ENCODE measurements around the gene TMPRSS9.
"Not testable (repeated sequence)": the region's sequence is repeated elsewhere in the genome, so short reads cannot be mapped to it uniquely, and the experiment has no call there.

TMPRSS9 gene

DNA sequence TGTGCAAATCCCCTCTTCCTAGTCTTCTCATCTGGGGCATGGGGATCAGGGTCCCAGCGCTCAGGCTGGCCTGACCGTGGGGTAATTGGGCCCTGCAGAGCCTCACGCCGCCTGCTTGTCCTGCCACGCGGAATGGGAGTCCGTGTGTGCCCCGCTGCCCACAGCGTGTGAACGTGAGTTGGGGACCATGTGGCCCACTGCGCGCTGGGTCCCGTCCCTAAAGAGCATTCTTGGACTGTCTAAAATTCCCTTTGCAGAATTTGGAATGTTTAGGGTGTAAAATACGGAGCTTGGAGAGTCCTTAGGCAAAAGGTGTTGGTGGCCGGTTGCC, 2.9 kb downstream of the TMPRSS9 start:
- DNase-seq: no peak

DNA sequence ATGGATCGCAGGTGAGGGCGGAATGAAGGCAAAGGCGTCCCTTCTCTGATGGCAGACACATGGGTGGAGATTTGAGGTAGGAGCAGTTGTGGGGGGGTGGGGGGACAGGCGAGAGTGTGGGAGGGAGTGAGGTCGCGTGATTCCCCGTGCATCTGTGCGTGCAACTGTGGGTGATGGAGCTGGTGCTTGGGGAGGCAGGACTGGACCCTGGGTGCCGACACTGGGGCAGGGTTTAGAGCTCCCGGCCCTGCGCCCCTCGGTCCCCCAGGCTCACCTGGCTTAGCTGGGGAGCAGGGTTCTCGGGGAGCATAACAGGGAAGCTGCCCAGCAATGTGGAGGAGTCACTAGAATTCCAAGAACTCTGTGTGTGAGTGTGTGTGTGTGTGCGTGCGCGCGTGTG, 3.4 kb downstream of the TMPRSS9 start:
- no peak for DNase-seq

DNA sequence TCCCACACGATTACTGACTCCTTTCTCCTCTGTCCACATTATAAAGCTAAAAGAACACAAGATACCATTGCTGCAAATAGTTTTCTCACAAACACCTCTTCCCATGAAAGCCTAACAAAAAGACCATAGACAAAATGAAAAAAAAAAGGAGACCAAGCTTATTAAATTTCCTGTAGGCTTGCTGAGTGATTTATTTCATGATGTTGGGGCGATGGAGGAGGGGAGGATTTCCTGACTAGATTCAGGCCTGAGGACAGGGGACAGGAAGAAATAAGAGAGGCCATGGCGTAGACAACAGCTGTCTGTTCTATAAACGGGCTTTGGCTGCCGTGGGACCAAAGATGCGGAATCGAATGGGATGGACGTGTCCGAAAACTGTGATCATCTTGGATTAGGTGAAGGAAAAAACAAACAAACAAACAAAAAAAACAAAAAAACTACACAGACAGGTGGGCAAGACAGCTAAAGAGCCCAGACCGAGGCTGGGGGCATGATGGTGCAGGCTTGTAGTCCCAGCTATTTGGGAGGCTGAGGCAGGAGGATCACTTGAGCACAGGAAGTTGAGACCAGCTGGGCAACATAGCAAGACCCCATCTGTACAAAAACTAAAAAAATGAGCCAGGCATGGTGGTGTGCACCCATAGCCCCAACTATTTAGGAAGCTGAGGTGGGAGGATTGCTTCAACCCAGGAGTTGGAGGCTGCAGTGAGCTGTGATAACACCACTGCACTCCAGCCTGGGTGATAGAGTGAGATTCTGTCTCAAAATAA, 5.3 kb downstream of the TMPRSS9 start:
- DNase-seq: no peak

DNA sequence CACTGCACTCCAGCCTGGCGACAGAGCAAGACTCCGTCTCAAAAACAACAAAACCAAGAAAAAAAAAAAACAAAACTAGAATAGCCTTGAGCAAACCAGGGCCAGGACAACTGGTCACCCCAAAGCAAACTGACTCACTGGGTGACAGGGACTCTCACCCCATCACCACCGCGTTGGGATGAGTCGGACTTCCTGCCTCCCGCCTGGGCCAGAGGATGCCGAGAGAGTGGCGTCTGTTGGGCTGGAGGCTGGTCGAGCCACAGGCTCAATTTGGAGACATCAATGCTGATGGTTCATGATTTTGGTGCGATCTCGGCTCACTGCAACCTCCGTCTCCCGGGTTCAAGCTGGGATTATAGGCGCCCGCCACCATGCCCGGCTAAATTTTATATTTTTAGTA, 11.6 kb downstream of the TMPRSS9 start:
- no peak for DNase-seq

DNA sequence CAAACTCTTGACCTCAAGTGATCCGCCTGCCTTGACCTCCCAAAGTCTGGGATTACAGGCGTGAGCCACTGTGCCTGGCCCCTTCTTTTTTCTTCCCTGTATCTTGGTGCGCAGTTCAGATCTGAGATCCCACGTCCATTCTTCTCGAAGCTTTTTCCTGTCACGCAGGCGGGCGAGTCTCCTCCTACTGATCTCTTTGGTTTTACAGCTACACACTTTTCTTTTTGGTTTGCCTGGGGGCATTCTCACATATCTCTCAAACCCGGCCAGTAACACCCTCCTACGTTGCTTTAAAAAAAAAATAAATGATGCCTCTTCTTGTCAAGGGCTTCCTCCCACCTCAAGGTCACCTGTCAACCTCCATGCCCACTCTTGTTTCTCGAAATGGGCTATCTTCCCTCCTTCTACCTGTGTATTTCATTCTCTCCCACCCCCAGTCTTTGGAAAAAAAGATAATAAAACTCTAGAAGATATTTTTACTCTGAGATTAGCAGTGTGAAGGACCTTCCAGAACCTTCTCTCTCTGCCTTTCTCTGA, 12.1 kb downstream of the TMPRSS9 start:
- no peak for DNase-seq

DNA sequence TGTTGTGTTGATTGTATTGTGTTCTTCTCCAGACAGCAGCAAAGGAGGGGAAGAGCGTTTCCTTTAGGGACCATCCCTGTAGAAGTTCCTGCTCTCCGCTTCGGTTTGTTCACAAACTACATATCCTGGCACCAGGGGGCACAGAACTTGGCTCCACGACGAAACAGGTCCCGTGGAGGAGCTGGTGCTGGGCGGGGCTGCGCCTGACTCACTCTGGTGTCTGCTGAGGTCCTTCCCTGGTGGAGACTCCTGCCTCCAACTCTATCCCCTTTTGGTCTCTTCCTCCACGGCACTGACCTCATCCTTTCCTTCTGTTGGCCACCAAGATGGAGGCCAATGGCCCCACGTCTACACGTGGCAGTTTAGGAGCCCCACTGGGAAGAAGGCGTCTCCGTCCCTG, 14.7 kb downstream of the TMPRSS9 start:
- DNase-seq: no peak

DNA sequence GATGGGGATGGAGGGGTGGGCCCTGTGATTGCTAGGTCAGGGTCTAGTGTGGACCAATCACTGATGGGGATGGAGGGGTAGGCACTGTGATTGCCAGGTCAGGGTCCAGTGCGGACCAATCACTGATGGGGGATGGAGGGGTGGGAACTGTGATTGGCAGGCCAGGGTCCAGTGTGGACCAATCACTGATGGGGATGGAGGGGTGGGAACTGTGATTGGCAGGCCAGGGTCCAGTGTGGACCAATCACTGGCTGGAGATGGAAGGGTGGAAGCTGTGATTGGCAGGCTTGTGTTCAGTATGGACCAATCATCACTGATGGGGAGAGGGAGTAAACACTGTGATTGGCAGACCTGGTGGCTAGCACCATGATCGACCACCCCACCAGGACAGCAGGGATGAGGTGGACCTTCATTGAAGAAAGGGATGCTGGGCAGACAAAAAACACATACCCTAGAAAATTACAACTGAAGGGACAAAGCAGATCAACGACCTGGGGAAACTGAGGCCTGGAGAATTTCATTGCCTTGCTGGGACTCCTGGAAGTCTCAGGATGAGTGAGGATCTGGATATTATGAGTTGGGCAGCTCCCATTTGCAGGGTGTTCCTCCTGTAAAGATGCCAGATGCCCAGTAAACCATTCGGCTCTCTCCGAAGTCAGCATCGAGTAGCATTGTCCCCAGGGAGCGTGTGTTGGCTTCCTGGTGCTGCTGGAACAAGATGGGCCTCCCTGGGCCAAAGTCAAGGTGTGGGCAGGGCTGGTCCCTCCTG, 15.5 kb downstream of the TMPRSS9 start:
- DNase-seq: no peak

DNA sequence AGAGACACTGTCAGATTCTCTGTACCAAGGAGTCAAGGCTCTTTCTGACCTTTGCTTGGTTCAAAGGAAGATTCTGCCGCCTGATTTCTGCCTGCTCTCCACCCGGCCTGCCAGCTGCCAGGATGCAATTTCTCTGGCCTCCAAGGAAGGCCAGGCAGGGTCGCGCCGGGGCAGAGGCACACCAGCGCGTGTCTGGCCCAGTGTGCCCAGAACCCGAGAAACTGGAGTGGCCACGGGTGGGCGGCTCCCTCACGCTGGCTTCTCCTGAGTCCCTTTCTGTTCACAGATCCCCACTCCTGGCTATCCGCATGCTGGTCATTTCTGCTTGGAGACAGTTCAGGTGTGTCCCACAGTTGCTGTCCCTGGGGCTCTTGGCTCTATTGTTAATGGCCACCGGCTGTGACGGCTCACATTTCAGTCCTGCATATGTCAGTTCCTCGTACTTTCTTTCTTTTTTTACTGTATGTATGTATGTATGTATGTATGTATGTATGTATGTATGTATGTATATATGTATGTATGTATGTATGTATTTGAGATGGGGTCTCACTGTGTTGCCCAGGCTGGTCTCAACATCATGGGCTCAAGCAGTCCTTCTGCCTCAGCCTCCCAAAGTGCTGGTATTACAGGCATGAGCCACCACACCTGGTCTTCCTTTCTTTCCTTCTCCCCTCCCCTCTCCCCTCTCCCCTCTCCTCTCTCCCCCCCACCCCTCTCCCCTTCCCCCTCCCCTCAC, 16.9 kb downstream of the TMPRSS9 start:
- no peak for DNase-seq

DNA sequence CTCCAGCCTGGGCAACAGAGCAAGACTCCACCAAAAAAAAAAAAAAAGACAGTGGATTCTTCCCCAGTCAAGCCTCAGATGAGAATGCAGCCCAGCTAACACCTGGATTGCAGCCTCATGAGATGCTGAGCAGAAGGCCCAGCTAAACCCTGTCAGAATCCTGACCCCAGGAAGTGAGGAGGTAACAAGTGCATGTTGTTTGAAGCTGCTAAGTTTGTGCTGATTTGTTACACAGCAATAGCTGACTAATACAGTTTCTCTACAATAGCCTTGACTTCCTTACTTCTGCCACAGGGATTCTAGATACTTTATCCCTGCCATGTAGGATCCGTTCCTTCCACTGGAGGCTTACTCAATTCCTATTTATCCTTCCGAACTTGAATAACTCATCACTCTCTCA, 20.5 kb downstream of the TMPRSS9 start:
- no peak for DNase-seq

DNA sequence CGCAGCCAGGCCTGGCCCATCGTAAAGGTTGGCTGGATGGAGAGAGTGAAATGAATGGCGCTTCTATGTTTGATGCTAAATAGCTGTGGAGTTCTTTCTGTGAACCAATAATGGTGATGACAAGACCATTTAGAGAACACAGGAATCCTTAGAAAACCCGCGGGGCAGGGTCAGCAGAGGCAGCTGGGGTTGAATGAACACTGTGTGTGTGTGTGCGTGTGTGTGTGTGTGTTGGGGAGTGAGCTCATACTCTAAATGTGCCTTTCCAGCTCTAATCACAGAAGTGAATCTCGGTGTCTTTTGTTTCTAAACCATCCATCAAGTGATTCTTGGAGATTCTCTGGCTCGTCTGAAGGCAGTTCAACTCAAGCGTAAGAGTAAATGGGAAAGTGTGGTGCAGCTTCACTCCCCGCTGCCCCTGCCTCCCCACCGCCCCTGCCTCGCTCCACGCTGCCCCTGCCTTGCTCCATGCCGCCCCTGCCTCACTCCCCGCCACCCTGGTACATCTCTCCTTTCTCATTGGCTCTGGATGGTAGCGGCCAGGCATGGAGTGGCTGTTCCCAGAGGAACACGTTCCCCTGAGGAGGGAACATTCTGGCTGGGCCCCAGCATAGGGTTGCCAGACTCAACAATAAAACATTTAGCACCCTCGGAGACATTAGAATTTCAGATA, 21.2 kb downstream of the TMPRSS9 start:
- no peak for DNase-seq

DNA sequence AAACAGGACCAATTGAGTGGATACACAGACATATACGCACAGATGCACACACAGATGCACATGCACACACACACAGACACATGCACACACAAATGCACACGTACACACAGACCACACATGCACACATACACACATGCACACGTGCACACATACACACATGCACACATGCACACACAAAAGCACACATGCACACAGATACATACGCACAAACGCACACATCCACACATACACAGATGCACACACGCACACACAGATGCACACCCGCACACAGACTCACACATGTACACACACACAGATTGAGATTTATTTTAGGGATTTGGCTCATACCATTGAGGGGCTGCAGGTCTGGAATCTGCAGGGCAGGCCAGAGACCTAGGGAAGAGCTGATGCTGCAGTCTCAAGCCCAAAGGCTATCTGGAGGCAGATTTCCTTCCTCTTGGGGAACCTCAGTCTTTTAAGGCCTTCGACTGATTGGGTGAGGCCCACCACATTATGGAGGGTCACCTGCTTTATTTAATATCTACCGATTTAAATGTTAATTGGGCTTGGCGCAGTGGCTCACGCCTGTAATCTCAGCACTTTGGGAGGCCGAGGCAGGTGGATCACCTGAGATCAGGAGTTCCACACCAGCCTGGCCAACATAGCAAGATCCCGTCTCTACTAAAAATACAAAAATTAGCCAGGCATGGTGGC, 22.6 kb downstream of the TMPRSS9 start:
- no peak for DNase-seq

DNA sequence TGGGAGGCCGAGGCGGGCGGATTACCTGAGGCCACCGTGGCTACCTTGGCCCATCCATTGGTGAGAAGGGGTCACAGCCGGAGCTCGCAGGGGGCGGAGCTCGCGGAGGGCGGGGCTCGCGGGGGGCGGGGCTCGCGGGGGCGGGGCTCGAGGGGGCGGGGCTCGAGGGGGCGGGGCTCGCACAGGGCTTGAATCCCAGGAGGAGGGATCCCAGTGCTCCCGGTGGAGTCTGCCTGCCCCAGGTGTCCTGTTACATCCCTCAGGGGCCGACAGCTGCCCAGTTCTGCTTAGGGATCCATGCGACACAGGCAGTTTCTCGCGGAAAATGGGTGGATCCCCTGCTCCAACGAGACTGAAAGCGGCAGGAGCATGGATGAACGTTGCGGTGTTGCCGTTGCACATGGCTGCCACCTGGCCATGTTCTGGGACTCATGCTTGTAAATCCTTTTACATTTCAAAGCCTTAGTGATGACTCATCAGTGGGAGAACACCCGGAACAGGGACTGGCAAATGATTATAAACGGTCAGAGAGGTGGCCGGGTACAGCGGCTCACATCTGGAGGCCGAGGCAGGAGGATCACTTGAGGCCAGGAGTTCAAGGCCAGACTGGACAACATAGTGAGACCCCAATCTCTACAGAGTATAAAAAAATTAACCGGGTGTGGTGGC, 25.1 kb downstream of the TMPRSS9 start:
- DNase-seq: no peak

DNA sequence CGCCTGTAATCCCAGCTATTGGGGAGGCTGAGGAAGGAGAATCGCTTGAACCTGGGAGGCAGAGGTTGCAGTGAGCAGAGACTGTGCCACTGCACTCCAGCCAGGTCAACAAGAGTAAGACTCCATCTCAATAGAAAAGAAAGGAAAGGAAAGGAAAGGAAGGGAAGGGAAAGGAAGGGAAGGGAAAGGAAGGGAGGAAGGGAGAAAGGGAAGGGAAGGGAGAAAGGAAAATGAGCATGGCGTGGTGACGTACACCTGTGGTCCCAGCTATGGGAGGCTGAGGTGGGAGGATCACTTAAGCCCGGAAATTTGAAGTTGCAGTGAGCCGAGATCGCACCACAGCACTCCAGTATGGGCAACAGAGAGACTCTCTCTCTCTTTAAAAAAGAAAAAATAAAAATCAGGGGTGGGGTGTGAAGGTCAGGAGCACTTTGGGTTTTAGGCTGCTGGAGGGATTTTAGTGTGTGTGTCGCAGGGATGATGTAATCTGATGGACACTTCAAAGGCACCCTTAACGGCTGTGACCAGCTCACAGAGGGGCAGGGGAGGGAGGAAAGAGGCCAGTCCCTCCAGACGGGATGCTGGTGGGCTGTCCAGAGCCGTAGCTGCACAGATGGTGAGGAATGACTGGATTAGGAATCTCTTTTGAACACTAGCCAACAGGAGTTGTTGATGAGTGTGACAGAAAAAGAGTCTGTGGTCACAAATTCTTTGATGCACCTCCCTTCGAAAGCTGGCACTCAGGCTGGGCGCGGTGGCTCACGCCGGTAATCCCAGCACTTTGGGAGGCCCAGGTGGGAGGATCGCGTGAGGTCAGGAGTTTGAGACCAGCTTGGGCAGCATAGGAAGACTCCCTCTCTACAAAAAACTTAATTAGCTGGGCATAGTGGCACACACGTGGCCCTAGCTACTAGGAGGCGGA, 27.6 kb downstream of the TMPRSS9 start:
- DNase-seq: no peak

DNA sequence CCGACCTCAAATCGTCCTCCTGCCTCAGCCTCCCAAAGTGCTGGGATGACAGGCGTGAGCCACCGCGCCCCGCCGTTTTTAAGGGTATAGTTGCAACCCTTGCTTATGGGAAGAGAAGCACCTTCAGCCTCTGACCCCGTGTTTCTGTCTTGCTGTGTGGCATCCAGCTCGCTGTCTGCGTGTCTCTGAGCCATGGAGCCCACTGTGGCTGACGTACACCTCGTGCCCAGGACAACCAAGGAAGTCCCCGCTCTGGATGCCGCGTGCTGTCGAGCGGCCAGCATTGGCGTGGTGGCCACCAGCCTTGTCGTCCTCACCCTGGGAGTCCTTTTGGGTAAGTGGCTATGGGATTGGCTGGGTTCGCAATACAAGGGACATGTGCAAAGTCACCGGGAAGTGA, 29.5 kb downstream of the TMPRSS9 start:
- DNase-seq: no peak

DNA sequence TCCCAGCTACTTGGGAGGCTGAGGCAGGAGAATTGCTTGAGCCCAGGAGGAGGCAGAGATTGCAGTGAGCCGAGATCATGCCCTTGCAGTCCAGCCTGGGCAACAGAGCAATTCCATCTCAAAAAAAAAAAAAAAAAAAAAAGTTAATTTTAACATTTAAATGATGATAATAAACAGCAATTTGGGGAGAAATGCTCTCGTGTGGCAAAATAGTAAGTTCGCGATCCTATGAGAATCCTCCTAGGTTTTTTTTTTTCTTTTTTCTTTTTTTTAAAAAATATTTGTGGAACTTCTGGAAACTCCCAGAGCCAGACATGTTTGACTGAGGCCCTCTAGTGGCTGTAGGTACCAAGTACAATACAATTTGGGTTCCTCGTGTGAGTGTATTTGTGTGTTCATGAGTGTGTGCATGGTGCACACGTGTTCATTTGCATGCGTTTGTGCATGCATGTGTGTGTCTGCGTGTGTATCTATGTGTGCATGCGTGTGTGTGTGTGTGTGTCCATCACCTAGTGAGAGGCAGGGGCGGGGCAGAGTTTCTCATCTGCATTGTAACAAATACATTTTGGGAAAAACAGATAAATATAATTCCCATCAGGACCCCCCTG, 31.2 kb downstream of the TMPRSS9 start:
- DNase-seq: no peak

DNA sequence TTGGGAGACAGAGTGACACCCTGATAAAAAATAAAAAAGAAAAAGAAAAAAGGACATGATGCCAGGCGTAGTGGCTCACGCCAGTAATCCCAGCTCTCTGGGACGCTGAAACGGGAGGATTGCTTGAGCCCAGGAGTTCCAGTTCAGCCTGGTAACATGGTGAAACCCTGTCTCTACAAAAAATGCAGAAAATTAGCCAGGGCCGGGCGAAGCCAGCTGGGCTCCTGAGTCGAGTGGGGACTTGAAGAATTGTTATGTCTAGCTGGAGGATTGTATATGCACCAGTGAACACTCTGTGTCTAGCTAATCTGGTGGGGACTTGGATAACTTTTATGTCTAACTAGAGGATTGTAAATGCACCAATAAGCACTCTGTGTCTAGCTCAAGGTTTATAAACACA, 32.3 kb downstream of the TMPRSS9 start:
- DNase-seq: no peak

DNA sequence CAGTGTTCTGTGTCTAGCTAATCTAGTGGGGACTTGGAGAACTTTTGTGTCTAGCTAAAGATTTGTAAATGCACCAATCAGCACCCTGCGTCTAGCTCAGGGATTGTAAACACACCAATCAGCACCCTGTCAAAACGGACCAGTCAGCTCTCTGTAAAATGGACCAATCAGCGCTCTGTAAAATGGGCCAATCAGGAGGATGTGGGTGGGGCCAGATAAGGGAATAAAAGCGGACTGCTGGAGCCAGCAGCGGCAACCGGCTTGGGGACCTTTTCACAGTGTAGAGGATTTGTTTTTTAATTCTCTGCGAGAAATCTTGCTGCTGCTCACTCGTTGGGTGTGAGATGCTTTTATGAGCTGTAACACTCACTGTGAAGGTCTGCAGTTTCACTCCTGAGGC, 32.8 kb downstream of the TMPRSS9 start:
- not testable (repeated sequence) for DNase-seq

DNA sequence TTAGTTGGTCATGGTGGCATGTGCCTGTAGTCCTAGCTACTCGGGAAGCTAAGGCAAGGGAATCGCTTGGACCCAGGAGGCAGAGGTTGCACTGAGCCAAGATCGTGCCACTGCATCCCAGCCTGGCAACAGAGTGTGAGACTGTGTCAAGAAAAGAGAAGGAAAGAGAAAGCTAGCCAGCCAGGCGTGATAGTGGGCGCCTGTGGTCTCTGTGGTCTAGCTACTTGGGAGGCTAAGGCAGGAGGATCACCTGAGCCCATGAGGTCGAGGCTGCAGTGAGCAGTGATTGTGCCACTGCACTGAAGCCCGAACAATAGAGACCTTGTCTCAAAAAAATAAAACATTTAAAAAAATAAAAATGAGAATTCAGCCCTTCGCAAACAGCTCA, 34.0 kb downstream of the TMPRSS9 start:
- DNase-seq: no peak

DNA sequence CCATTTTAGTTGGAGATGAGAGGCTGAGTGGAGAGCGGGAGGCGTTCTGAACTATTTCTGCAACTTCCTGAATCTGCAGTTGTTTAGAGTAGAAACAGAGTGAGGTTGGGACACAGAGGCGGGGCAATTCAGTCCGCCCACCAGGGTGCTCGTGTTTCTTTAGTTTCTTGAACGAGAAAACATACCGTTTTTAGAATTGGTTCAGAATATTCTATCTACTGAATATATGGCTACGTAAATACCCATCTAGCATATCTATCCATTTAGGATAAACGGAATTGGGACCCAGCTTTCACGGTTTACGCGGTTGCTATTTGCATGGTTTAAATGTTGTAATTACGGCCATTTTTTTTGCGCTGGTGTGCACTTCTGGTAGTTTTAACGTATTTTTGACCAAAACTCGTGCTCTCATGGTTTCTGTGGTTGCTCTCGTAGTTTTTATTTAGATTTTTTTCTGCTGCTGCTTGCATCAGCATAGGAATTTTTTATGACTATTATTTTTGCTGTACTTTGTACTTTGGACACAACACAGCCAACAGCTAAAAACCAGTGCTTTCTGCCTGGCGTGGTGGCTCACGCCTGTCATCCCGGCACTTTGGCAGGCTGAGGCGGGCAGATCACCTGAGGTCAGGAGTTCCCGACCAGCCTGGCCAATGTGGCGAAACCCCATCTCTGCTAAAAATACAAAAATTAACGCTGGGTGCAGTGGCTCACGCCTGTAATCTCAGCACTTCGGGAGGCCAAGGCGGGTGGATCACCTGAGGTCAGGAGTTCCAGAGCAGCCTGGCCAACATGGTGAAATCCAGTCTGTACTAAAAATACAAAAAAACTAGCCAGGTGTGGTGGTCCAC, 34.6 kb downstream of the TMPRSS9 start:
- no peak for DNase-seq

Data from activated CD8-positive, alpha-beta memory T cell treated with anti-CD3 and anti-CD28 coated beads for 24 hours (primary cell).